PC-3 (cell line): Measurements from ENCODE around the gene USP32. TPM values are rescaled to one million over a fixed set of nuclear protein-coding genes. Genes with fewer than 3 reads are reported as not detected.

Experiments used
- ATAC-seq: fragments of 200-7000 bp; cut with Tn5 transposase; 2 replicates; pipeline ENCODE4 v1.9.1; 2020; ENCODE audit warnings: mild to moderate bottlenecking, moderate library complexity
- BruUV-seq: library from RNA; stranded (reverse); fragments of 400-500 nt; replicated peaks from 2 replicates; lab custom pipeline; 2021; lab: Mats Ljungman, UMichigan
- CTCF ChIA-PET: fragments of 300-600 bp; sonication (Branson Sonifier 250); formaldehyde crosslinking; loops from one replicate; lab custom pipeline; 2022; ENCODE audit warnings: antibody characterized with exemption; lab: Charles Lee
- POLR2A ChIA-PET: fragments of 300-600 bp; sonication (Branson Sonifier 250); formaldehyde crosslinking; loops from one replicate; lab custom pipeline; 2022; ENCODE audit warnings: antibody characterized with exemption; ENCODE audit not compliant: unreplicated experiment; lab: Charles Lee
- DNase-seq: peaks from one replicate; pipeline ENCODE4 v3.0.0-alpha.2; 2015
- H2AFZ ChIP-seq: fragments of 300-600 bp; sonication (generic); 2 replicates; pipeline ENCODE4 v1.6.0; 2016; ENCODE audit warnings: antibody characterized with exemption, low read length
- H3F3A ChIP-seq: fragments of 300-600 bp; sonication (generic); one replicate; pipeline ENCODE4 v1.6.0; 2017; ENCODE audit warnings: antibody characterized with exemption, low read length, control low read depth, mild to moderate bottlenecking; ENCODE audit not compliant: unreplicated experiment
- H3K27ac ChIP-seq: fragments of 300-600 bp; sonication (generic); 2 replicates; pipeline ENCODE4 v1.5.1; 2016; ENCODE audit warnings: mild to moderate bottlenecking, low read length
- H3K27me3 ChIP-seq: fragments of 300-600 bp; sonication (generic); 2 replicates; pipeline ENCODE4 v1.6.1; 2016; ENCODE audit warnings: low read length, mixed read lengths
- H3K36me3 ChIP-seq: fragments of 300-600 bp; sonication (generic); 2 replicates; pipeline ENCODE4 v1.6.1; 2016; ENCODE audit warnings: low read depth, mixed run types, low read length, mixed read lengths
- H3K4me1 ChIP-seq: fragments of 300-600 bp; sonication (generic); 2 replicates; pipeline ENCODE4 v1.5.1; 2016; ENCODE audit warnings: low read length; ENCODE audit not compliant: insufficient read depth
- H3K4me2 ChIP-seq: fragments of 300-600 bp; sonication (generic); 2 replicates; pipeline ENCODE4 v1.6.0; 2016; ENCODE audit warnings: low read length
- H3K4me3 ChIP-seq: fragments of 300-600 bp; sonication (generic); 2 replicates; pipeline ENCODE4 v1.5.1; 2016; ENCODE audit warnings: mild to moderate bottlenecking, low read length, mixed read lengths
- H3K79me2 ChIP-seq: fragments of 300-600 bp; sonication (generic); 2 replicates; pipeline ENCODE4 v1.6.1; 2017; ENCODE audit warnings: low read length, mixed read lengths
- H3K9ac ChIP-seq: fragments of 300-600 bp; sonication (generic); 2 replicates; pipeline ENCODE4 v1.6.0; 2016; ENCODE audit warnings: mild to moderate bottlenecking, low read length
- H3K9me2 ChIP-seq: fragments of 300-600 bp; sonication (generic); replicated peaks from 2 replicates; pipeline ENCODE4 v1.6.1; 2016; ENCODE audit warnings: mixed run types, low read length, mixed read lengths
- H3K9me3 ChIP-seq: fragments of 300-600 bp; sonication (generic); 2 replicates; pipeline ENCODE4 v1.6.1; 2016; ENCODE audit warnings: low read length, mixed read lengths
- H4K20me1 ChIP-seq: fragments of 300-600 bp; sonication (generic); 2 replicates; pipeline ENCODE4 v1.6.1; 2016; ENCODE audit warnings: low read length, mixed read lengths
- CTCF ChIP-seq: fragments of 300-600 bp; sonication (generic); conservative IDR thresholded peaks from 2 replicates; pipeline ENCODE4 v1.5.1; 2017; ENCODE audit warnings: antibody characterized with exemption, low read depth, mild to moderate bottlenecking, low read length
- EZH2 ChIP-seq: fragments of 300-600 bp; sonication (generic); IDR thresholded peaks from one replicate; pipeline ENCODE4 v1.6.1; 2017; ENCODE audit warnings: antibody characterized with exemption, mild to moderate bottlenecking, low read length; ENCODE audit not compliant: unreplicated experiment
- EZH2phosphoT487 ChIP-seq: fragments of 300-600 bp; sonication (generic); IDR thresholded peaks from 2 replicates; pipeline ENCODE4 v1.6.1; 2018; ENCODE audit warnings: mild to moderate bottlenecking, antibody characterized with exemption, low read length, borderline replicate concordance
- intact Hi-C: fragments of 100-400 bp; cut with micrococcal nuclease; formaldehyde crosslinking; loops from 2 replicates; pipeline ENCODE4 v1.9.0; 2023
- total RNA-seq: library from RNA; depleted of rRNA; stranded (reverse); fragments of >200 nt; gene quantifications from 2 replicates; pipeline ENCODE4 v1.2.3, GENCODE V29; 2014

Gene USP32
- total RNA-seq, 1 experiment from 2014 or later: 34.1 TPM

DNA sequence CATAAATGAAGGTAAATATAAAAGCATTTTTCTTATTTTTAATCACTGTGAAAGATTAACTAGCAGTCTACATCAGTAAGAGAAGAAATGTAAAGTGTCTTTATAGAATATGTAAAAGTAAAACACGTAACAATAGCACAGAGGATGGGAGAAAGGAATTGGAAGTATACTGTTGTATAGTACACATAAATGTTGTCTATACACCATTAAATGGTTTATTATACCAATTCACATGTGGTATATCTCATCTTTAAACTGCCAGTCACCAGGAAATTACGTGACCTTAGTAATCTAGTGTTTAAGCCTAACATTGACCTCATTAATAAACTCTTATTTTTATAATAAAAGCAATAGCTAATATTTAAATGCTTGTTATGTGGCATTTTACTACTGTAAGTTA, 87.4 kb downstream of the USP32 start:
- DNase-seq: no peak
- no TSS peak for BruUV-seq
- H3K36me3 ChIP-seq: peaks cover 9% of the 10 kb centered on the region; the same call in 1 of the 2 replicates
- H3K9me2 ChIP-seq: no peaks in the 10 kb centered on the region
- H2AFZ ChIP-seq: no peak overlapping the region
- H3K79me2 ChIP-seq: no peaks in the 10 kb centered on the region
- no peak overlapping the region for H3K4me2 ChIP-seq
- H3F3A ChIP-seq: no peaks in the 10 kb centered on the region
- ChIA-PET POLR2A (interaction anchor here (0.6 kb wide), 1 partner anchor 60 kb away, joined by 10 read pairs; no protein-coding TSS in a partner anchor), CTCF (no interaction called here)
- no peak overlapping the region for H3K27ac ChIP-seq
- ATAC-seq: no peak
- H3K9me3 ChIP-seq: no peaks in the 10 kb centered on the region; the same call in 1 of the 2 replicates
- H4K20me1 ChIP-seq: no peaks in the 10 kb centered on the region
- TF ChIP-seq EZH2: no peak
- no peak for TF ChIP-seq CTCF
- no peak for TF ChIP-seq EZH2phosphoT487
- H3K4me1 ChIP-seq: no peaks in the 10 kb centered on the region
- intact Hi-C loops: no loop called here
- H3K9ac ChIP-seq: no peak overlapping the region
- no peak overlapping the region for H3K4me3 ChIP-seq
- H3K27me3 ChIP-seq: no peaks in the 10 kb centered on the region

DNA sequence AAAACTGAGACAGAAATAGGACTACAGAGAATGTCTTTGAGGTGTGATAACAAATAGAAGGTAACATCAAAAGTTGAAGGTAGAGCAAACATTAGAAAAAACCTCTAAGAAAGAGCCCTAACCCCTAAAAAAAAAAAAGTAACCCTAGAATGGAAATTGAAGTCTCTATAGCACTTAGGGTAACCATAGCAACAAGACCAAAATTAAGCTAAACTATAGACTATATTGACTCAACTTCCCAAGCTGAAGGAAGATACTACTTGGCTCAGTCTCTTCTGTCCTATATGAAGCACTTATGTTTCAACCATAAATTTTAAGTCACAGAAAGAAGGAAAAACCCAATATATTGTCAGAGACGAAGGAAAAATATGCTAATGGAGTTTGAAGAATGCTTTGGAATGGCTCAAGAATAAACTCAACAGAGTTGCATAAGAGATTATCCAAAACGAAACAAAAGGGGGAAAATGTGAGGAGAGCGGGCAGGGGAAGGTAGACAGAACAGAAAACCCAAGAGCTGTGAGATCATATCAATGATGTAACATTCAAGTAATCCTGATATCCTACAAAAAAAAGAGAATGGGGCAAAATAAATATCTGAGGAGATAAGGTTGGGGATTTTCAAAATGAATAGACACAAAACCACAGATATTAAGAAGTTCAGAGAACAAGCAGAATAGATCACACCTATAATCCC, 88.4 kb downstream of the USP32 start:
- no peak overlapping the region for H3K4me3 ChIP-seq
- BruUV-seq: no TSS peak
- DNase-seq (no peak), ATAC-seq (no peak)
- intact Hi-C loops: no loop called here
- H3K27me3 ChIP-seq: no peaks in the 10 kb centered on the region
- no peaks in the 10 kb centered on the region for H3F3A ChIP-seq
- H3K9me2 ChIP-seq: no peaks in the 10 kb centered on the region
- H3K79me2 ChIP-seq: no peaks in the 10 kb centered on the region
- peaks cover 9% of the 10 kb centered on the region; the same call in 1 of the 2 replicates for H3K36me3 ChIP-seq
- ChIA-PET CTCF (no interaction called here), POLR2A (interaction anchor here (0.6 kb wide), 2 partner anchors 59 to 203 kb away, joined by 4 to 10 read pairs; no protein-coding TSS in a partner anchor)
- TF ChIP-seq CTCF (no peak), EZH2 (no peak), EZH2phosphoT487 (no peak)
- no peaks in the 10 kb centered on the region; the same call in 1 of the 2 replicates for H3K9me3 ChIP-seq
- no peak overlapping the region for H3K4me2 ChIP-seq
- no peak overlapping the region for H3K27ac ChIP-seq
- no peaks in the 10 kb centered on the region for H4K20me1 ChIP-seq
- H3K9ac ChIP-seq: no peak overlapping the region
- H2AFZ ChIP-seq: no peak overlapping the region
- no peaks in the 10 kb centered on the region for H3K4me1 ChIP-seq

DNA sequence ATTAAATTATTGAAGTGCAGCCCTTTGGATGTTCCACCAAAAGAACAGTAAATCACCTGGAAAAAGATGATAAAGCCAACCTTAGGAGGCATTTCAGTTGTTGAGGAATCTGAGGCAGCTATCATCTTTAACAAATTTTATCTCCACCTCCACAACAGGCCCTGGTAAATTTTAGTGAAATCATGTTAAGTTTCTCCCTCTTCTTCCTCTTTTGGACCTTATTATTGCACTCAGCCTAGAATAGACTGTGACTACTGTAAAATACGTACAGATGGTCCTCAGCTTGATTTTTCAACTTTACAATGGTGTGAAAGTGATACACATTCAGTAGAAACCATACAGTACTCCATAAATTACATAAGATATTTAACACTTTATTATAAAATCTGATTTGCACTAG, 90.3 kb downstream of the USP32 start:
- no peaks in the 10 kb centered on the region for H3K9me2 ChIP-seq
- H3K4me1 ChIP-seq: no peaks in the 10 kb centered on the region
- no peaks in the 10 kb centered on the region for H3K79me2 ChIP-seq
- no peak overlapping the region for H3K4me3 ChIP-seq
- no peak overlapping the region for H3K9ac ChIP-seq
- no peaks in the 10 kb centered on the region for H3K27me3 ChIP-seq
- H3K27ac ChIP-seq: no peak overlapping the region
- ChIA-PET CTCF (no interaction called here), POLR2A (no interaction called here)
- DNase-seq (no peak), ATAC-seq (no peak)
- intact Hi-C loops: no loop called here
- TF ChIP-seq EZH2: no peak
- TF ChIP-seq CTCF: no peak
- TF ChIP-seq EZH2phosphoT487: no peak
- BruUV-seq: no TSS peak
- H3K36me3 ChIP-seq: no peaks in the 10 kb centered on the region
- H3K4me2 ChIP-seq: no peak overlapping the region
- H3K9me3 ChIP-seq: no peaks in the 10 kb centered on the region; the same call in 1 of the 2 replicates
- H3F3A ChIP-seq: no peaks in the 10 kb centered on the region
- H2AFZ ChIP-seq: no peak overlapping the region
- no peaks in the 10 kb centered on the region for H4K20me1 ChIP-seq
